NCI-H2029 treated with DMSO at 0.1 percent for 48 hours (cell line): ENCODE data around the gene FCF1.
"Not testable (repeated sequence)": the region's sequence is repeated elsewhere in the genome, so short reads cannot be mapped to it uniquely, and the experiment has no call there.

Experiments
- DNase-seq: peaks from one replicate; lab custom pipeline; 2025; lab: John Stamatoyannopoulos, UW

Gene FCF1

DNA sequence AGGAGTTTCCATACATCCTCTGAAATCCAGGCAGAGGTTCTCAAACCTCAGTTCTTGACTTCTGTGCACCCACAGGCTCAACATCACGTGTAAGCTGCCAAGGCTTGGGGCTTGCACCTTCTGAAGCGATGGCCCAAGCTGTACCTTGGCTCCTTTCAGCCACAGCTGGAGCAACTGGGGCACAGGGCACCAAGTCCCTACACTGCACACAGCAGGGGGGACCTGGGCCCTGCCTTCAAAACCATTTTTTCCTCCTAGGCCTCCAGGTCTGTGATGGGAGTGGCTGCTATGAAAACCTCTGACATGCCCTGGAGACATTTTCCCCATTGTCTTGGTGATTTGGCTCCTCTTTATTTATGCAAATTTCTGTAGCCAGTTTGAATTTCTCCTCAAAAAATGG, 10.7 kb upstream of the FCF1 start:
- no peak for DNase-seq

DNA sequence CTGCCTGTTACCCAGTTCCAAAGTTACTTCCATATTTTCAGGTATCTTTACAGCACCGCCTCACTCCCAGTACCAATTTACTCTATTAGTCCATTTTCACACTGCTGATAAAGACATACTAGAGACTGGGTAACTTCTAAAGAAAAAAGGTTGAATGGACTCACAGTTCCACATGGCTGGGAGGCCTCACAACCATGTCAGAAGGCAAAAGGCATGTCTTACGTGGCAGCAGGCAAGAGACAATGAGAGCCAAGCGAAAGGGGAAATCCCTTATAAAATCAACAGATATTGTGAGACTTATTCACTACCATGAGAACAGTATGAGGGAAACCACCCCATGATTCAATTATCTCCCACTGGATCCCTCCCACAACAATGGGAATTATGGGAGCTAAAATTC, 9.9 kb upstream of the FCF1 start:
- DNase-seq = no peak

GRCh38 chr14:74704656-74705055, 8.3 kb upstream of the FCF1 start:
- no peak for DNase-seq

- no peak for DNase-seq
These were observed 7.1 kb upstream of the FCF1 start for GRCh38 chr14:74705613-74706500.

GRCh38 chr14:74710480-74710879, 2.5 kb upstream of the FCF1 start:
- no peak for DNase-seq

DNA sequence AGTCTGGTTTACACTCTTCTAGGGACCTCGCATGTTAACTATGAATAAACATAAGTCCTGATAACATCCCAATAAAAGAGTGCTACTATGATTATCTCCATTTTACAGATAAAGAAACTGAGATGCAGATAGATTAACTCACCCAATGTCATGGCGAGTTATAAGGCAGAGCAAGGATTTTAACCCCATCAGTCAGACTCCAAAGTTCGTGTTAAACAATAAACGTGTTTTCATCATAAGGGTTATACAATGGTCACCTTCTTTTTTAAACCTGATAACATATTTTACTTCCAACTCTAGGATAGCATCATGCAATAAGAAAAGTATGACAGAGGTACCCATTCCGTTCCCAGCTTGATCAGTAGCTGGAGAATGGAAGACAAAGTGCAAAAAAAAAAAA, 1.3 kb upstream of the FCF1 start:
- DNase-seq = no peak

- no peak for DNase-seq
These were observed 421 bp downstream of the FCF1 start for GRCh38 chr14:74713395-74713735.

DNA sequence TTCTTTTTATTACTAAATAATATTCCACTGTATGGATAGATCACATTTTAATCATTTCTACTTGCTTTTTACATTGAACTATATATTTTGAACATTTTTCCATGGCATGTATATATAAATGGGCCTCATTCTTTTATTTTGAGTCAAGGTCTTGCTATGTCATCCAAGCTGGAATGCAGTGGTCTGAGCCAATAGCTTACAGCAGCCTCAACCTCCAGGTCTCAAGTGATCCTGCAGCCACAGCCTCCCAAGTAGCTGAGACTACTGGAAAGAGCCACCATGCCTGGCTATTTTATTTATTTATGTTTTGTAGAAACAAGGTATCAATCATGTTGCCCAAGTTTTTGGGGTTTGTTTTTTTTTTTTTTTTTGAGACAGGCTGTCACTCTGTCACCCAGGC, 7.6 kb downstream of the FCF1 start:
- no peak for DNase-seq

- no peak for DNase-seq
These were observed 10.2 kb downstream of the FCF1 start for GRCh38 chr14:74723134-74723533.

DNA sequence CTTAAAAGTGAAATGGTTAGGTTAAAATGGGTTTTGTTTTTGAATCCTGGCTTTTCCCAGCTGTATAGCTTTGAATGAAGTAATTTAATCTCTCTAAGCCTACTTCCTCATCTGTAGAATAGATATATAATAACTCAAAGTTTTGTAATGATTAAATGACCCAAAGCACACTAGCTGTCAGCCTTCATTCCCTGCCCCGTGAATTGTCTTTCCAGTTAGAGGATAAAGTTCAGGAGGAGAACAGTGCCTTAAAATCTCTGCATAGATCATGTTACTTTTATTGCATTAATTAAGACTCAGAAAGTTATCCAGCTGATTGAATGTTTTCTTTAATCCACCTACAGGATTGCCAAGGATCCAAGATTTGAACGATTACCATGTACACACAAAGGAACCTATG, 19.4 kb downstream of the FCF1 start:
- no peak for DNase-seq

GRCh38 chr14:74733221-74733620, 20.3 kb downstream of the FCF1 start:
- DNase-seq = no peak

DNA sequence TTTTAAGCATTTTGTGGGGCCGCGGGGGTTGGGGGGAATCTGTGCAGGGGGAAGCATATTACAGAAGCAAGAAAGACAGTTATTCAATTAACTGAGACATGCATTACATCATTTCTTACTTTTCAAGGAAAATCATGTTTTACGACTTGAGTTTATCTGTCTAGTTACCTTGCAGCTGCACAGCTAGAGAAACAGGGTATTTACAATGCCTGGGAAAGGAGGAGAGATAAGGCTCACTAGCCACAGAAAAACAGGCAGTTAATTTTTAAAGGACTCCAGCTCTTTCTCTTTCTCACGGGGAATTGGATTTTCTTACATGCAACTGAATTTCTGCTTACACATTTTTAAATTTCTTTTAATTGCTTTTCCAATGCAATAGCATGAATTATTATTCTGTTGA, 22.2 kb downstream of the FCF1 start:
- DNase-seq = no peak

- no peak for DNase-seq
These were observed 24.9 kb downstream of the FCF1 start for GRCh38 chr14:74737753-74738325.

DNA sequence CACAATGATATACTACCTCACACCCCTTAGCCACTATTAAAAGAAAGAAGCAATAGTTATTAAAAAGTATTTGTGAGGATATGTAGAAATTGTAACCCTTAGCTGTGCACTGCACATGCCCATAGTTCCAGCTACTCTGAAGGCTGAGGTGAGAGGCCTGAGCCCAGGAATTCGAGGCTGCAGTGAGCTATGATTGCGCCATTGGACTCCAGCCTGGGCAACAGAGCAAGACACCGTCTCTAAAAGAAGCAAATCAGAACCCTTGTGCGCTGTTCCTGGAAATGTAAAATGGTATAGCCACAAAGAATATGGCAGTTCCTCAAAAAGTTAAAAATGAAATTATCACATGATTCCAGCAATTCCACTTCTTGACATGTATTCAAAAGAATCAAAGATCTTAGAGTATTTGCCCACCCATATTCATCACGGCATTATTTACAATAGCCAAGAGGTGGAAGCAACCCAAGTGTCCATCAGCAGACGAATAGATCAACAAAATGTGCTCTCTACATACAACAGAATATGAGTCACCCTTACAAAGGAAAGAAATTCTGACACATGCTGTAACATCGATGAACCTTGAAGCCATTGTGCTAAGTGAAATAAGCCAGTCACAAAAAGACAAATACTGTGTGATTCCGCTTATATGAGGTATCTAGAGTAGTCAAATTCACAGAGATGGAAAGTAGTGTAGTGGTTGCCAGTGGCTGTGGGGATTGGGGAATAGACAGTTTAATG, 26.5 kb downstream of the FCF1 start:
- DNase-seq = no peak

DNA sequence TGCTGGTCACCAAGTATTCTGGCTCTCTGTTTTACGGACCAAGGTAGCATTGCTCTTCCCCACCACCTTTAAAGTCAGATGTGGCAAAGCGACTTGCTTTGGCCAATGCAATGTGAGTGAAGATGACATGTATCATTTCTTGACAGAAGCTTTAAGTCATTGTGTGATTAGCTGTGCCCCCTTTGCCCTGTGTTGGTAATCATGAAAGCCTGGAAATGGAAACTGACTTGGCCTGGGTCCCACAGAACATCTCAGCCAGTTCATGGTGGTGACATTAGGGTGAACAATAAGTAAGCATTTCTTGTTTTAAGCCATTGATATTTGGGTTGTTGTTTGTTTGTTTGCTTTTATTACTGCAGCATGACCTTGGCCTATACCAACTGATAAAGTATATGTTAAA, 34.3 kb downstream of the FCF1 start:
- DNase-seq = no peak

DNA sequence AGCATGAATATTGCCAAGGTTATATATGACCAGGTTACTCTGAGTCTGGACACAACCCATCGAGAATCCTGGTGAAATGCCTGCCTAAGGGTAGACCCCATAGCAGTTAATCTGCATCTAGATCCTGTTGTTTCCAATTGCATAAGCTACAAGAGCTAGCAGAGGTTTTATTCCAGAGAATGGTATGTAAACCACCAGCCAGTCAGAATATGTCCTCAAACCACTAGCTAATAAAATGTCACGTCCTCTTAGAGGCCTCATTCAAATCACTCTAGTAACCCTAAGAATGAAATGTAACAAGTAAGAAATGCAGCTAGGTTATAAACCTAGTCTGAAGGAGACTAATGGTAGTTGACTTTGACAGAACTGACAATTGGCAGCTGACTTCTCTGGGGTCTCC, 41.2 kb downstream of the FCF1 start:
- DNase-seq = no peak

GRCh38 chr14:74754899-74755298, 42.0 kb downstream of the FCF1 start:
- no peak for DNase-seq

DNA sequence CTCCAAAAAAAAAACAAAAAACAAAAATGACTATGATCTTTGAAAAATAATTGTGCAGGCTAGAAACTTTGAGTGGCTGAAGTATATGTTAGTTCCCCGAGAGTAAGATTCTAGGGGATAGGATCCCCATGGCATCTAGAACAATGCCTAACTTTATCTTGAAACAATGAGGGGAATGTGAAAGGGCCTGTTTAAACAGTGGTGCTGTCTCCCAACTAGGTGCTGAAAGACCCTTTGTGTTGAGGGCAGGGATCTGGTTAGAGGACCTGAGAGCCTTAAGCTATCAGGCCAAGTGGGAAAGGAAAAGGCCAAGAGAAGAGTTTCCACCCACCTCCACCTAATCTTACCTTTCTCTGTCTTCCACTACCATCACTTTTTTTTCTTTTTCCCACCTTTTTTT, 43.4 kb downstream of the FCF1 start:
- no peak for DNase-seq

DNA sequence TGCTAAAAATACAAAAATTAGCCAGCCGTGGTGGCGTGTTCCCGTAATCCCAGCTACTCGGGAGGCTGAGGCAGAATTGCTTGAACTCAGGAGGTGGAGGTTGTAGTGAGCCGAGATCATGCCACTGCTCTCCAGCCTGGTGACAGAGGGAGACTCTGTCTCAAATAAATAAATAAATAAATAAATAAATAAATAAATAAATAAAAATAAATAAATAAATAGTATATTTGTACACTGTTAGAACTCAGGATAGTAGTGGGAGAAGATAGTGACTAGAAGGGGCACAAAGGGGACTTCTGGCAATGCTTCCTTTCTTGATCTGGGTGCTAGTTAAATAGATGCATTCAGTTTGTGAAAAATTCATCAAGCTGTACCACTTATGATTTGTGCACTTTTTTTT, 45.6 kb downstream of the FCF1 start:
- not testable (repeated sequence) for DNase-seq

DNA sequence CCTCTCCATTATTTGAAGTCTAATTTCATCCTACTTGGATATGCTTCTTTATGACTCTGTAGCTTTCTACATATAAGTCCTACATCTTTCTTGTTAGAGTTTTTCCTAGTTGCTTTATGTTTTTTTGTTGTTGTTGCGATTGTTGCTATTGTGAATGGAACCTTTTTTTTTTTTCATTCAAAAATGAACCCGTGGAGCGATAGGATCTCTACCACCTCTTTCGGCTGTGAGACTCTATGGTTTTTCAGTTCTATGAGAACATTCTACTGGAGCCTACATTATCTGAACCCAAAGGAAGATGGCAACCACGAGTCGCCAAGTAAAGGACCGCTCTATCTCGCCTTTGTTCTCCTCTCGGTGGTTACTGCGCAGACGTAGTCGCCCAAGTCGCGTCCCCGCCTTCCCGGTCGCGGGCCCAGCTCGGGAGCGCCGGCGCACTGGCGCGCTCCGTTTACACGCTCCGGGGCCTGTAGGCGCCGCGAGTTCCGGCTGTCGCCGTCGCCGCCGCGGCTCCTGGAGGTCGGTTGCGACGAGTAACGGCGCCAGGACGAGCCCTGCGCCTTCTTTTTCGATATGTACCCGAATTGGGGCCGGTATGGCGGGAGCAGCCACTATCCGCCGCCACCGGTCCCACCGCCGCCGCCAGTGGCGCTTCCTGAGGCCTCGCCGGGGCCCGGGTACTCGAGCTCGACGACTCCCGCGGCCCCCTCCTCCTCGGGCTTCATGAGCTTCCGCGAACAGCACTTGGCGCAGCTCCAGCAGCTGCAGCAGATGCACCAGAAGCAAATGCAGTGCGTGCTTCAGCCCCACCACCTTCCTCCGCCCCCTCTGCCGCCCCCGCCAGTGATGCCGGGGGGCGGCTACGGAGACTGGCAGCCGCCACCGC, 50.2 kb downstream of the FCF1 start, which contains the start of gene YLPM1:
TSS of gene YLPM1 (plus strand) at position 400 of the 886 bp plus-strand sequence. CDS start at position 574, 174 bp downstream.
- DNase-seq = peak; percentile 89

DNA sequence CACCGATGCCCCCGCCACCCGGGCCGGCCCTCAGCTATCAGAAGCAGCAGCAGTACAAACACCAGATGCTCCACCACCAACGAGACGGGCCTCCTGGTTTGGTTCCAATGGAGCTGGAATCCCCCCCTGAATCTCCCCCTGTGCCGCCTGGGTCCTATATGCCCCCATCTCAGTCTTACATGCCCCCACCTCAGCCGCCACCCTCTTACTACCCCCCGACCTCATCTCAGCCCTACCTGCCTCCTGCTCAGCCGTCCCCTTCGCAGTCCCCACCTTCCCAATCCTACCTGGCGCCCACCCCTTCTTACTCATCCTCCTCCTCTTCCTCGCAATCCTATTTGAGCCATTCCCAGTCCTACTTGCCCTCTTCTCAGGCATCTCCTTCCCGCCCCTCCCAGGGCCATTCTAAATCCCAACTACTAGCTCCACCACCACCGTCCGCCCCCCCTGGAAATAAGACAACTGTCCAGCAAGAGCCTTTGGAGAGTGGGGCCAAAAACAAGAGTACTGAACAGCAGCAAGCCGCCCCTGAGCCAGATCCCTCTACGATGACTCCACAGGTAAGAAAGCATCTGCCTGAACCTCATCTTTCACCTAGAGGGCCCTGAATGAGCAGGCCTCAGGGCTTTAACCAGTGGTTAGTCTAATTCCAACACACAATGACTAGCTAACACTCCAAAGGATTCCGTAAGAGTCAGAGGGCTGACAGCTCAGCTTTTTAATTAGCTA, 51.0 kb downstream of the FCF1 start:
- DNase-seq = no peak
